Thoracic aorta (tissue), 2 donors: Measurements from ENCODE around the gene PEX11G. TPM values are rescaled to one million over a fixed set of nuclear protein-coding genes. Genes with fewer than 3 reads are reported as not detected.

Experiments used
- ATAC-seq: fragments of 150-250 bp; one replicate; pipeline ENCODE4 v1.8.0; 2017; ENCODE audit warnings: low read depth; ENCODE audit not compliant: insufficient number of reproducible peaks, low FRiP score
- DNase-seq: peaks from one replicate; pipeline ENCODE4 v3.0.0-alpha.2; 2020; ENCODE audit warnings: low spot score
- H3K27ac ChIP-seq, 2 donors: fragments of 200-600 bp; sonication (generic); 1 replicate in 1 of 2; 2 replicates in 1 of 2; pipeline ENCODE4 v1.5.1; 2016; ENCODE audit warnings: mild to moderate bottlenecking in 2 of 2, moderate library complexity in 2 of 2
- H3K27me3 ChIP-seq: fragments of 200-600 bp; sonication (generic); replicated peaks from 2 replicates; pipeline ENCODE4 v1.6.0; 2016; ENCODE audit warnings: mild to moderate bottlenecking; ENCODE audit not compliant: insufficient read depth
- H3K36me3 ChIP-seq: fragments of 200-600 bp; sonication (generic); one replicate; pipeline ENCODE4 v1.5.1; 2016
- H3K4me1 ChIP-seq, 2 donors: fragments of 200-600 bp; sonication (generic); 1 replicate in 1 of 2; 2 replicates in 1 of 2; pipeline versions ENCODE4 v1.5.1 to v1.6.0; 2016; ENCODE audit warnings: low read depth in 2 of 2, mild to moderate bottlenecking in 1 of 2; ENCODE audit not compliant: control insufficient read depth in 1 of 2
- H3K4me3 ChIP-seq: fragments of 200-600 bp; sonication (generic); 2 replicates; pipeline ENCODE4 v1.5.1; 2016; ENCODE audit warnings: mild to moderate bottlenecking
- H3K9me3 ChIP-seq: fragments of 200-600 bp; sonication (generic); 2 replicates; pipeline ENCODE4 v1.5.1; 2016
- CTCF ChIP-seq: fragments of 200-600 bp; sonication (generic); IDR thresholded peaks from one replicate; pipeline ENCODE4 v1.5.1; 2019; ENCODE audit warnings: antibody characterized with exemption
- total RNA-seq, 2 donors: library from RNA; depleted of rRNA; stranded (reverse); fragments of >200 nt; gene quantifications; one replicate each; pipeline versions ENCODE4 v1.1.0 to v1.2.3, GENCODE V29; 2016

The PEX11G gene
- total RNA-seq, 2 donors from 2014 or later, result 0.63 TPM; not detected in 1

- Histone ChIP-seq H3K36me3 (peaks cover 11% of the 10 kb centered on the region), H3K27me3 (no peaks in the 10 kb centered on the region), H3K4me1 (peaks cover 17 to 57% of the 10 kb centered on the region in 2 donors), H3K4me3 (peak overlapping the region; percentile 98), H3K27ac (peak overlapping the region; percentile 4 to 51), H3K9me3 (no peaks in the 10 kb centered on the region)
- no peak for DNase-seq
- ATAC-seq, result no peak
- no peak for TF ChIP-seq CTCF
These were observed 32.8 kb upstream of the PEX11G start for GRCh38 chr19:7521551-7522071.

GRCh38 chr19:7520131-7521051, 31.6 kb upstream of the PEX11G start:
- DNase-seq, result no peak
- Histone ChIP-seq H3K27ac (peak overlapping the region in 1 of 2 donors; percentile 37), H3K9me3 (no peaks in the 10 kb centered on the region), H3K27me3 (no peaks in the 10 kb centered on the region), H3K4me3 (no peak overlapping the region), H3K4me1 (peaks cover 17 to 64% of the 10 kb centered on the region in 2 donors), H3K36me3 (peaks cover 5% of the 10 kb centered on the region)
- ATAC-seq, result no peak
- TF ChIP-seq CTCF, result no peak

GRCh38 chr19:7519361-7520130, 30.7 kb upstream of the PEX11G start:
- ATAC-seq (no peak), DNase-seq (no peak)
- H3K27ac ChIP-seq, result no peak overlapping the region
- no peak for TF ChIP-seq CTCF
- H3K36me3 ChIP-seq, result peaks cover 2% of the 10 kb centered on the region
- H3K4me3 ChIP-seq, result no peak overlapping the region
- H3K9me3 ChIP-seq, result no peaks in the 10 kb centered on the region
- H3K4me1 ChIP-seq, result peaks cover 17 to 71% of the 10 kb centered on the region in 2 donors
- H3K27me3 ChIP-seq, result no peaks in the 10 kb centered on the region

GRCh38 chr19:7516878-7517277, 28.0 kb upstream of the PEX11G start:
- Histone ChIP-seq H3K27ac (peak overlapping the region; percentile 66 to 85), H3K36me3 (peaks cover 2% of the 10 kb centered on the region), H3K4me1 (peaks cover 8 to 61% of the 10 kb centered on the region in 2 donors), H3K27me3 (no peaks in the 10 kb centered on the region), H3K9me3 (no peaks in the 10 kb centered on the region), H3K4me3 (peak overlapping the region; percentile 85)
- DNase-seq, result no peak
- no peak for TF ChIP-seq CTCF
- no peak for ATAC-seq

GRCh38 chr19:7516333-7516732, 27.5 kb upstream of the PEX11G start:
- H3K36me3 ChIP-seq, result peaks cover 2% of the 10 kb centered on the region
- ATAC-seq, result no peak
- no peaks in the 10 kb centered on the region for H3K9me3 ChIP-seq
- peak overlapping the region; percentile 66 to 85 for H3K27ac ChIP-seq
- no peak for TF ChIP-seq CTCF
- no peaks in the 10 kb centered on the region for H3K27me3 ChIP-seq
- peak overlapping the region; percentile 85 for H3K4me3 ChIP-seq
- DNase-seq, result no peak
- peaks cover 3 to 56% of the 10 kb centered on the region in 2 donors for H3K4me1 ChIP-seq
